GM19099 (cell line): ENCODE measurements around the gene HOXB4.

Experiments used
- POLR2A ChIP-seq: IDR thresholded peaks from 3 replicates; pipeline ENCODE4 v1.6.1; 2011; ENCODE audit warnings: low read depth; ENCODE audit not compliant: insufficient read length; ENCODE audit errors: extremely low read depth

The HOXB4 gene

DNA sequence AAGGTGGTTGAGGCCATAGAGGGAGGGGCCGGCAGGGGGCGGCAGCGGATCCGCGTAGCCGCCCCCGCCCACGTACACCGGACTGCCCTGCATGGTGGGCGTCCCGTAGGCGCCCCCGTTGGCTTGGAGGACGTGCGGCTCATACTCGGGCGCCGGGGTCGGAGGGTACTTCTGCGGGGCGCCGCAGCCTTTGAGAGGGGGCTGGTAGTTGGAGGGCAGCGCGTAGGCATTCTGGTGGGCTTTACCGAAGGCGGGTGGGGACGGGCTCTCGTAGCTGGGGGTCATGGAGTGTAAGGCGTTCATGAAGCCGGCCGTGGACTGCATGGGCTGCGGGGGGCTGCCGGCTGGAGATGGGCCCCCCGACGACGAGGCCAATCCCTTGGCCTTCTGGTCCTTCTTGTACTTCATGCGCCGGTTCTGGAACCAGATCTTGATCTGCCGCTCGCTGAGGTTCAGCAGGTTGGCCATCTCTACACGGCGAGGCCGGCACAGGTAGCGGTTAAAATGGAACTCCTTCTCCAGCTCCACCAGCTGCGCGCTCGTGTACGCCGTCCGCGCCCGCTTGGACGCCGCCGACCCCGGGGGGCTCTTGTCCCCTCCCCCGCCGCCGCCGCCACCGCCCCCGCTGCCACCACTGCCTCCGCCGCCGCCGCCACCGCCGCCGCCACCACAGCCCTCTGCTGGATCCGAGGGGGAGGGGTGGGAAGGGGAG, 27.5 kb downstream of the HOXB4 start:
- TF ChIP-seq POLR2A, result no peak

DNA sequence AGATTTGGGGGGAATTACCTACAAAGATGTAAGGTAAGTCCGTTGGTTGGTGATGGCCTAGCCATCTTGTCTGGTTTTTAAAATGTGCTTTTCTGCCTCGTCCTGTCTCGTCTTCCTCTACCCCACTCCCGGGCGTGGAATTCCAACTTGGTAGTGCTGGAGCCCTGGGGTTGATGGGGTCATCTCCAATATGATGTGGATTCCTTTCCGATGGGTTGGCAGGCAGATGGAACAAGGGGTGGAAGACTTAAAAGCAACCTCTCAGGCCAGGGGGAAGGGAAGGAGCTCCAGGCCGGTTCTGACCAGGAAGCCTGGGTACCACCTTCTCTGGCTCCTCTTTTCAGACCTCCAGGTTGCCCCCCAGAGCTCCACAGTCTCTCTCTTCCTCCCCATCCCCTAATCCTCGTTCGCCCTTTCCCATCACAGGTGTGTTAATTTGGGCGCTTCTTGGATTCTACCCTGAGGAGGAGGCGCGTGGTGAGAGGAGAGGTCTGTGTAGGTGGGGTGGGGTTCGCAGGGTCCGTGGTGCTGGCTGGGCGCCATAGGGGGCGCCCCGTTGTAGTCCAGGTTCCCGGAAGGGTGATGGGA, 28.1 kb downstream of the HOXB4 start:
- TF ChIP-seq POLR2A, result no peak

DNA sequence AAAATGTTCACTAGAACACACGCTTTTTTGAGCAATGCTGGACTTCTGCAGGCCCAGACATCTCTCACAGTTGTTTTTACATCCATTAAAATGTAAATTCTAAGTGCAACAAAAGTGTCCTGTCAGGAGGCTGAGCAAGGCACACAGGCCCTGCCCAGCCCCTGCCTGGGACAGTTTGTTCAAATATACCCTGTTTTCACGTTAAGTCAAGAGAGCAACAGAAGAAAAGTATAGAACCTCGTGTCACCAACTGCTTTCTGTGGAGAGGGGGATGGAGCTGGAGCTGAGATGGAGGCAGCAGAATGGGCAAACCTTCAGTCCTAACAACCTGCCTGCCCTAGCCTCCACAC, 28.9 kb downstream of the HOXB4 start:
- TF ChIP-seq POLR2A, result no peak

GRCh38 chr17:48548523-48549280, 29.4 kb downstream of the HOXB4 start:
- no peak for TF ChIP-seq POLR2A

GRCh38 chr17:48547808-48548522, 30.2 kb downstream of the HOXB4 start:
- no peak for TF ChIP-seq POLR2A

DNA sequence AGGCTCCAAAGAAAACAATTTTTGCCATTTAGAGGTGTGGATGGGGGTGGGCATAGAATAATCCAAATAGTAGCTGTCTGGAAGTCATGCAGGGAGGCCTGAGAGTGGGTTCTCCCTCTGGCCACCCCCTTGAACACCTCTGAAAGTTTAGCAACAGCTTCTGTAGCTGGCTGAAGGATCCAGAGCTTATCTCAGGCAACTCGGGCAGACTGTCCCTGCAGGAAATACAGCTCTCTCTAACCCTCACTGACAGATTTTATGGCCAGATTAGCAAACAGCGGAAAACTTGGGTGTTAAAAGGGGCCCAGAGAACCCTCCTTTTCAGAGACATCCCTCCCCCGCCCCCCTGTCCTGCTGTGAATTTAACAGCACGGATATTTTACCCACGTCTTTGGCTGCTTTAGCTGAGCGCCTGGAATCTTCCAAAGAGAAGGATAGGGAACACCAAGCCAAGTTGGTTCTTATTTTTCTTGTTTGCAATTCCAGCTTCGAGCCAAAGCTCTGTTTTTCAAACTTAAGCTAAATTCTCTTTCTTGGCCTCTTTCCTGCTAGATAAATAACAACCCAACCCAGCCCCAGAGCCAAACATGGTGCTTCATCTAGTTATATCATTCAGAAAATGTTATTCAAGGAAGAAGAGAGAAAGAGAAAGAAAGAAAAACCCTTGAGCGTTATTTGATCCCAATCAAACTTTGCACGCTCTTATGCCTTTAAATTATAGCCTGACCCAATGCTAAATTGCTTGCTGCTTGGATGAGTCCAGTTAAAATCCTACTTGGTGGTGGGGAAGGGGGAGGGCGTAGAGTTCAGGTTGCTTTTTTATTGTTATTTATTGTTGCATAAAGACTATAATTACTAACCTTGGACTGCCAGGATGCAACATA, 31.0 kb downstream of the HOXB4 start:
- no peak for TF ChIP-seq POLR2A

DNA sequence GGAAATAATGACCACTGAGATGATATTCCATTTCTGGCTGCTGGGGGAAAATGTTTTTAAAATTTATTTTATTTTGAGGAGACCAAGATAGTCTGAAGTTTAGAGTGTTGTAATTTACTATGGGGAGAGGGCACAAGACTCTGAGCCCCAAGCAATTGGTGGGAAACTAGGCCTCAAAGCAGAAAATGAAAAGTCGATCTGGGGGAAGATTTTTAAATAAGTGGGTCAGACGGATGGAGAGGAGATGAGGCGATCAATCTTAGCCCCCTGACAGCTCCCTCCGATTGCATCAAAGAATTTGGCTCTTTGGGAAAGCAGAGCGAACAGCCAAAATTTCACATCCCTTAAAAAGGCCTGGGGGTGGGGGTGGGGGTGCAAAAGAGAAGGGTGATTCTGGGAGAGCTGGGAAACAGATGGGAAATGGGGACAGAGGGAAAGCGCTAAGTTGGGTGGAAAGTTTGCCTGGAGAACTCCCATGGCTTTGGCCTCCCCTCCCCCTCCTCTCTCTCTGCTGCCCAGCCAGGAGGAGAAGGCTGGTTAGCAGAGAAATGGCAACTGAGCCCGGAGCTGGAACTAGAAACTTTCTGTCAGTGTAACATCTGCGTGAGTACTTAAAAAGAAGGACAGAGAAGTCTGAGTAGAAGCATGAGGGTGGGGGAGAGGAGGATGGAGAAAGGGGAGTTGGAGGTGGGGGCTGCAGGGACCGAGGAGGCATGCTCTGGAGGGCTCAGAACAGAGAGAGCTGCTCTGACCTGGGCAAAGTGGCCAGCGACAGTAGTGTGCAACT, 31.8 kb downstream of the HOXB4 start:
- no peak for TF ChIP-seq POLR2A

GRCh38 chr17:48545539-48545938, 32.6 kb downstream of the HOXB4 start:
- TF ChIP-seq POLR2A, result no peak

DNA sequence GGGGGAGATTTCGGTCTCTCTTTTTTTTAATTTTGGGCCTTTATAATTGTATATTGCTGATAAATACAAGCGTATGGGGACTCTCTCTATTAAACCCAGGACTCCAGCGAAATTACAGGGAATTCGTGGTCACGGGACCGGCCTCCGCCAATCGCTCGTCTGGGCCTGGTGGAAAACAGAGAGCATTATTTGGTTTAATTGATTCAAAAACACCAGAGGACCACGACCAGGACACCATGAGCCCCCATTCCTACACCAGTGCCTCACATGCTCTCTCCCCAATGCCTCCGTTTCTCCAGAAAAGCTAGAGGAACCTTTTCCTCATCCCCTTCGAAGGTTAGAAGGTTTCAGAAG, 33.2 kb downstream of the HOXB4 start, which contains the start of gene HOXB2:
Gene HOXB2, minus strand, starts transcription at position 88 of the 354 bp plus-strand sequence. CDS start 198 bp downstream, outside the sequence.
- no peak for TF ChIP-seq POLR2A

- TF ChIP-seq POLR2A, result no peak
Observed at GRCh38 chr17:48544349-48545021, 33.7 kb downstream of the HOXB4 start.

- TF ChIP-seq POLR2A, result no peak
Observed at GRCh38 chr17:48543854-48544348, 34.2 kb downstream of the HOXB4 start.

DNA sequence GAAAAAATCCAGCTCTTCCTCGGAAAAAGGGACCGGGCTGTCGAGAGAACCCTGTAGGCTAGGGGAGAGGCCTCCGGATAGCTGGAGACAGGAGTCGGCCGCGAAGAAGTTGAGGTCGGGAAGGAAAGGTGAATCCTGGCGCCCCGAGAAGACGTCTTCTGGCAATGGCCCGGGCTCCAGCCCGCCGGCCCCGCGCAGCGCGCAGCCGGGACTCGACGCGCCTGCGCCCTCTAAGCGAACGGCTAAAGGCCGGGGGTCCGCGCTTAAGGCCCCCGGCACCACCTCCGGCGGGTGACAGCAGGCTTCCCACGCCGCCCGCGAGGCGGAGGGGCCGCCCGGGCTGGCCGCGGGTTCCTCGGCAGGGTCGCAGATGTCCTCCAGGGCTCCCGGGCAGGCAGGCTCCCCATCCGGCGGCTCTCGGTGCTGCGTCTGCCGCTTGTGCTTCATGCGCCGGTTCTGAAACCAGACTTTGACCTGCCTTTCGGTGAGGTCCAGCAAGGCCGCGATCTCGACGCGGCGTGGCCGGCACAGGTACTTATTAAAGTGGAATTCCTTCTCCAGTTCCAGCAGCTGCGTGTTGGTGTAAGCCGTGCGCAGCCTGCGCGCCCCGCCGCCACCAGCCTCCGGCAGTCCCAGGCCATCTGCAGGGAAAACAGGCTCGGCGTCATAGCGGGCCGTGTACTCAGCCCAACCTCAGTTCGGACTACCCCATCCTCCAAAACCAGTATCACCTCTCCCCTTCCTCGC, 34.9 kb downstream of the HOXB4 start:
- TF ChIP-seq POLR2A, result peak; percentile 80
